Measurements from ENCODE around the gene SDC4. TPM values are rescaled to one million over a fixed set of nuclear protein-coding genes. Genes with fewer than 3 reads are reported as not detected.

Gene SDC4
- polyA plus RNA-seq, 1 experiment, result 147 TPM

DNA sequence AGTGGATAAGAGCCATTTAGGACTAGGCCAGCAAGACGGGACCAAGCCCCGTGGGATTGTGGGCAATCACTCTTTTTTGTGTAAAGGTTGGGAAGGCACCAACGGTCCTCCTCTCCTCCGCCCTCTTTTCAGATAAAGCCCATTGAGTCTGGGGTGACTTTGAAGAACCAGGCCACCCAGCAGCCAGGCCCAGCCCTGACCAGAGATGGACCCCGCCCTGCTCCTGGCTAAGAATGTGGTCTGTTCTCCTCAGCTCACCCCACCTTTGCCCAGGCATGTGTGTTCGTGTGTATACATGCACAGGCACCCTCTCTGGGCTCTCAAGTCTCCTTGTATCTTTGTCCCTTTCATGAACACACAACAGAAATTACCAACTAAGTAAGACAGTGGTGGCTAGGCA is 9.1 kb downstream of the SDC4 start:
- no peak for DNase-seq (ENCODE audit: low read depth)
- ChIA-PET CTCF (interaction anchor here (0.7 kb wide), 1 partner anchor 21 kb away, joined by 3 read pairs; no protein-coding TSS in a partner anchor), POLR2A (no interaction called here)
- no peaks in the 10 kb centered on the region for H3K27me3 ChIP-seq (ENCODE audit: control insufficient read depth, insufficient read depth, low read length)
- no peak overlapping the region for H3K4me3 ChIP-seq (ENCODE audit: low read depth, low read length)
- TF ChIP-seq, protein P1, sequence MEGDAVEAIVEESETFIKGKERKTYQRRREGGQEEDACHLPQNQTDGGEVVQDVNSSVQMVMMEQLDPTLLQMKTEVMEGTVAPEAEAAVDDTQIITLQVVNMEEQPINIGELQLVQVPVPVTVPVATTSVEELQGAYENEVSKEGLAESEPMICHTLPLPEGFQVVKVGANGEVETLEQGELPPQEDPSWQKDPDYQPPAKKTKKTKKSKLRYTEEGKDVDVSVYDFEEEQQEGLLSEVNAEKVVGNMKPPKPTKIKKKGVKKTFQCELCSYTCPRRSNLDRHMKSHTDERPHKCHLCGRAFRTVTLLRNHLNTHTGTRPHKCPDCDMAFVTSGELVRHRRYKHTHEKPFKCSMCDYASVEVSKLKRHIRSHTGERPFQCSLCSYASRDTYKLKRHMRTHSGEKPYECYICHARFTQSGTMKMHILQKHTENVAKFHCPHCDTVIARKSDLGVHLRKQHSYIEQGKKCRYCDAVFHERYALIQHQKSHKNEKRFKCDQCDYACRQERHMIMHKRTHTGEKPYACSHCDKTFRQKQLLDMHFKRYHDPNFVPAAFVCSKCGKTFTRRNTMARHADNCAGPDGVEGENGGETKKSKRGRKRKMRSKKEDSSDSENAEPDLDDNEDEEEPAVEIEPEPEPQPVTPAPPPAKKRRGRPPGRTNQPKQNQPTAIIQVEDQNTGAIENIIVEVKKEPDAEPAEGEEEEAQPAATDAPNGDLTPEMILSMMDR (IDR thresholded peaks at IDR 0.05; ENCODE audit: insufficient read depth, low read depth, low read length), result no peak
- peaks cover 21% of the 10 kb centered on the region for H3K36me3 ChIP-seq (ENCODE audit: control insufficient read depth, insufficient read depth, low read length)

DNA sequence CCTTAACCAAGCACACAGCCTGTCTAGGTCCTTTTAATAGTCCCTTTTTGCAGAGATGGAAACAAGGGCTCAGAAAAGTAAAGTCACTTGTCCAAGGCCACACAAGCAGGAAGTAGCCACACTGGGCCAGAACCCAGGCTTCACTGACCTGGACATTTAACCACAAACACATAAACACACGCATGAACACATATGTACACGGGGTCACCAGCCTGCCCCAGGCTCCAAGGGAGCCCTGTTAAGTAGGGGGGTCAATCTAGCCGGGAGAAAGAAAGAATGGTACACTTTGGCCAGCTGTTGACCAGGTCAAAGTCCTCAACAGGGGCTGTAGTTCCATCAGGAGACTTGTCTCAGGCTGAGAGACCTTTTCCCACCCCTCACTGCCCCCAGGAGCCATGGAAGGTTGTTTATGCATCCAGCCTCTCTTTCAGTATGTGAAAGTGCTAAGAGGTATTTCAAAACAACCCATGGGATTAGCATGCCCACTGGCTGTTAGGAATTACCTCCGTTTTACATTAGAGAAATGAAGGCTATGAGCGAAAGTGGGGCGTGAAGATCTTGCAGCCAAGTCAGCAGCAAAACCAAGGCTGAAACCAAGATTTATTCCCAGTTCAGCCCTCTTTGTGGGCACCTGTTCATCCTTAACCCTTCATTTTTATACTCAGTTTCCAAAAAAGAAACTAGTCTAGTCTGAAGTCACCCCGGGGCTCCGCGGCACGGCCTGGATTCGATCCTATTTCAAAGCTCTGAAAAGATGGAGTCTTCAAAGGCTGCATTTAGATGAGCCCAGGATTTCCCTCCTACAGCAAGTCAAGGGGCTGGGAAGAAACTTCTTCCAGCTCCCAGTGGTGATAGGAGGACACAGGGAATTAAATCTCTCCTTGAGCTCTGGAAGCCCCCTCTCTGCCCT is 9.8 kb downstream of the SDC4 start:
- ChIA-PET CTCF (interaction anchor here (0.7 to 3.4 kb wide), 3 partner anchors 20 to 24 kb away, joined by 3 to 27 read pairs (median 8); partner anchors contain the start of gene SYS1), POLR2A (interaction anchor here (0.8 to 2.1 kb wide), 2 partner anchors 8 to 449 kb away, joined by 3 to 8 read pairs; no protein-coding TSS in a partner anchor)
- no peaks in the 10 kb centered on the region for H3K27me3 ChIP-seq (ENCODE audit: control insufficient read depth, insufficient read depth, low read length)
- TF ChIP-seq, protein P1 (IDR thresholded peaks at IDR 0.05; ENCODE audit: insufficient read depth, low read depth, low read length), result no peak
- DNase-seq (ENCODE audit: low read depth), result no peak
- H3K36me3 ChIP-seq (ENCODE audit: control insufficient read depth, insufficient read depth, low read length), result peaks cover 22% of the 10 kb centered on the region
- H3K4me3 ChIP-seq (ENCODE audit: low read depth, low read length), result no peak overlapping the region

DNA sequence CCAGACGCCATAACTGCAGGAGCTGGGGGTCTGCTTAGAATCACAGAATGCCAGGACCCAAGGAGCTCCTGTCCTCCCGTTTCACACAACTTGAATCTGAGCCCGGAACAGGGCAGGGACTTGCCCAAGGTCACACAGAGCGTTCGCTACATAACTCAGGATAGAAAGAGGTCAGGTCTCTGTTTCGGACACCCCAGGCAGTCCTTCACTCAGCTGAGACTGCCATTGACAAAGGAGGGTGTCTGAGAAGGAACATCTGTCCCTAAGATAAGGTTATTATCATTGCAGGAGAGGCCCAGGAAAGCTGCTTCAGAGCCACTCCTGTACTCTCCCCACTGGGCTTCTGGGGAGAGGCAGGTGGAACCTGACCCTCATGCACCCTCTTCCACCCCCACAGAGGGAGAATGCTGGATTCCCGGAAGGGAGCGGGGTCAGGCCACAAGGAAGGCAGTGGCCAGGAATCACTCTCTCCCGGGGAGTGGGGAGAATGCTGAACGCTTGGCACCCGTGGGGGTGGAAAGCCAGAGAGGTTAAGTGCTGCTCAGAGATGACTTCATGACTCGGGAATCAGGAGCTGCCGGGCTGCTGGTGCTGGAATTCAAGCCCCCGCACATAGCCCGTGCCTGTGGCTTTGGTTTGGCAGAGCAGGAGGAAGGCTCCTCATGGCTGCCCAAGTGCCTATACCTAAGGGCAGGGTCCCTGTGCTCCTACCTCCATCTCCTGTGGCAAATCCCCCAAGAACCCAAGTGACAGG is 10.7 kb downstream of the SDC4 start:
- Histone ChIP-seq H3K4me3 (ENCODE audit: low read depth, low read length) (no peak overlapping the region), H3K36me3 (ENCODE audit: control insufficient read depth, insufficient read depth, low read length) (peaks cover 28% of the 10 kb centered on the region), H3K27me3 (ENCODE audit: control insufficient read depth, insufficient read depth, low read length) (no peaks in the 10 kb centered on the region)
- POLR2A ChIA-PET, result interaction anchor here (0.8 to 2.1 kb wide), 3 partner anchors 9 to 448 kb away, joined by 3 to 8 read pairs (median 3); no protein-coding TSS in a partner anchor
- TF ChIP-seq, protein P1 (IDR thresholded peaks at IDR 0.05; ENCODE audit: insufficient read depth, low read depth, low read length), result no peak
- DNase-seq (ENCODE audit: low read depth), result peak; percentile 83
- CTCF ChIA-PET, result interaction anchor here (0.6 to 3.4 kb wide), 9 partner anchors 17 to 434 kb away, joined by 3 to 27 read pairs (median 4); partner anchors contain the start of gene SYS1

DNA sequence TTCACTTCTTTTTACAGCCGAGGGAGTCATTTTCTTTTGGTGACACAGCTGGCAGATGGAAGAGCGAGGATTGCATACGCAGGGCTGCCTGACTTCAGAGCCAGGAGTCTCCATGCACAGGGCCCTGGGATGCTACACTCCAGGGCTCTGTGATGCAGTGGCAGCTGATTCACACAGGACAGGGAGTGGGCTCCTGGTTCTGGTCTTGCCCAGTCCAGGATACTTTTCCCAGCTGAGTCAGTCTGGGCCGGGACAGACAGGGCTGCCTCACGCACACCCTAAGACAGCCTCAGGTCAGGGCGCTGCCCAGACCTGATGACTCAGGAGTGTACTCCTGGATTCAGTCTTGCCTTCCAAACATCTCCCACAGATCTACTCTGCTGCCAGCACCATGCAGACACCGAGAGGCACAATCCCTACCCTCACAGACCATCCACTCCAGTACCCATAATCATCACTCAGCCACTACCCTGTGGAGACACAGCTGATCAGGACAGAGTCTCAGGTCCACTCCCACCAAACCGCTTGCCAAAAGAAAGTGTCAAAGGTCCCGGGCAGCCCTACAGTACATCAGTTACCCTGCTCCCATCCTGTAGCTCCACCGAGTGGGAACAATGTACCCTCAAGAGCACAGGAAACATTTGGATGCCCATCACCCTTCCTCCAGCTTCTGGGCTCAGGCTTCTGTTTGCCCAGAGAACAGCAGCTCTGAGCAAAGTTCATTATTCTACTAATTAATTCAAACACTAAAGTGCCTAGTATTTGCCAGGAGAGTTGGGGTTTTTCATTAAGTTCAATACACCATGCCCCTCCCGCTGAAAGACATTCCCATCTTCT is 11.5 kb downstream of the SDC4 start:
- peak; percentile 95 for DNase-seq (ENCODE audit: low read depth)
- TF ChIP-seq, protein P1 (IDR thresholded peaks at IDR 0.05; ENCODE audit: insufficient read depth, low read depth, low read length), result no peak
- Histone ChIP-seq H3K4me3 (ENCODE audit: low read depth, low read length) (no peak overlapping the region), H3K36me3 (ENCODE audit: control insufficient read depth, insufficient read depth, low read length) (peaks cover 30% of the 10 kb centered on the region), H3K27me3 (ENCODE audit: control insufficient read depth, insufficient read depth, low read length) (no peaks in the 10 kb centered on the region)
- POLR2A ChIA-PET, result interaction anchor here (1.0 to 2.1 kb wide), 2 partner anchors 10 kb away, joined by 3 to 8 read pairs; no protein-coding TSS in a partner anchor
- CTCF ChIA-PET, result interaction anchor here (0.6 to 3.4 kb wide), 12 partner anchors 11 to 435 kb away, joined by 3 to 27 read pairs (median 4); partner anchors contain the start of gene SYS1
